ENCODE measurements around the gene FN3KRP.

The FN3KRP gene

GRCh38 chr17:82709024-82709675 is 7.4 kb upstream of the FN3KRP start:
- Histone ChIP-seq H3K27ac (ENCODE audit: low read depth, low read length) (no peak overlapping the region), H3K9ac (ENCODE audit: low read length in 5 of 5) (no peak overlapping the region), H3K4me1 (ENCODE audit: control insufficient read depth in 5 of 5, insufficient read depth in 5 of 5, low read length in 5 of 5) (no peaks in the 10 kb centered on the region), H3K9me3 (ENCODE audit: control insufficient read depth in 5 of 5, low read length in 5 of 5) (no peaks in the 10 kb centered on the region), H3K36me3 (ENCODE audit: control insufficient read depth in 5 of 5, insufficient read depth in 5 of 5, low read length in 5 of 5) (no peaks in the 10 kb centered on the region), H3K4me3 (ENCODE audit: low read depth in 1 of 5, low read length in 5 of 5) (no peak overlapping the region), H3K27me3 (ENCODE audit: control insufficient read depth in 5 of 5, insufficient read depth in 4 of 5, low read length in 5 of 5) (peaks cover 3 to 13% (median 8%) of the 10 kb centered on the region in 5 donors)

DNA sequence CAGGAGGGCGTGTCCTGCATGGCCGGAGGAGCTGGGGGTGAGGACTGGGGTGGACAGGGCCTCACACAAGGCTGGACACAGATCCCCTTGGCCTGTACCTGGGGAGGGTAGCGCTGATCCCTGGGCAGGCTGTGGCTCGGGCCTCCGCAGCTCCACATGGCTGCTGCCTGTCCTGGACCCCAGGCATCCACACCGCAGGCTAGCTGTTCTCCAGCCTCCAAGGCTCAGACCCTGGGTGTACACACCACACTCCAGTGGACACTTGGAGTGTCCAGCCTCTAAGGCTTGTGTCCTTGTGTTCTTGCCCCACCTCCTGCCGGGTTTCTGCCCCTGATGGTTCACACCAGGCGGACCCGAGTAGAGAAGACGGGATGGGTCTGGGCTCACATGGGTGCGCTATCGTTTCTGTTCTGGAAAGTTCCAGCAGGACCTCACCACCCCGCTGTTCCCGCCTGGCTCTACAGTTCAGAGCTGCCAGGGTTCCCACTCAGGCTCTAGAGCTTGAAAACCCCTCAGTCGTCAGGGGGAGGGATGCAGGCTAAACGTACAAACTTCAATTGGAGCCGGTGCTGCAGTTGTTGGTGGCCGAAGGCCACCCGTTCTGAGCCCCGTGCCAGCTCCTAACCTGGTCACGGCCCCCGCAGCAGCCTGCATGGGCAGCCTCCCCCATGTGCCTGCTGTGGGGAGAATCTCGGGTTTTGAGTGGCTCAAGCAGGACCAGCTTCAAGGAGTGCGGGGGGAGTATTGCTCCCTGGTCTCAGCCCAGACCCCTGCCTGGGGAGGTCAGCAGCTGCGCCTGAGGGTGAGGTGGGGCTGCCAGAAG is 6.6 kb upstream of the FN3KRP start:
- H3K4me1 ChIP-seq (ENCODE audit: control insufficient read depth in 5 of 5, insufficient read depth in 5 of 5, low read length in 5 of 5): no peaks in the 10 kb centered on the region
- H3K9me3 ChIP-seq (ENCODE audit: control insufficient read depth in 5 of 5, low read length in 5 of 5): no peaks in the 10 kb centered on the region
- H3K4me3 ChIP-seq (ENCODE audit: low read depth in 1 of 5, low read length in 5 of 5): no peak overlapping the region
- H3K9ac ChIP-seq (ENCODE audit: low read length in 5 of 5): no peak overlapping the region
- peaks cover 2 to 10% (median 6%) of the 10 kb centered on the region in 5 donors for H3K27me3 ChIP-seq (ENCODE audit: control insufficient read depth in 5 of 5, insufficient read depth in 4 of 5, low read length in 5 of 5)
- H3K36me3 ChIP-seq (ENCODE audit: control insufficient read depth in 5 of 5, insufficient read depth in 5 of 5, low read length in 5 of 5): no peaks in the 10 kb centered on the region
- no peak overlapping the region for H3K27ac ChIP-seq (ENCODE audit: low read depth, low read length)

GRCh38 chr17:82710499-82711232 is 5.8 kb upstream of the FN3KRP start:
- H3K4me1 ChIP-seq (ENCODE audit: control insufficient read depth in 5 of 5, insufficient read depth in 5 of 5, low read length in 5 of 5): peaks cover 0 to 1% (median under 1%) of the 10 kb centered on the region in 5 donors
- H3K9ac ChIP-seq (ENCODE audit: low read length in 5 of 5): no peak overlapping the region
- H3K9me3 ChIP-seq (ENCODE audit: control insufficient read depth in 5 of 5, low read length in 5 of 5): no peaks in the 10 kb centered on the region
- H3K27me3 ChIP-seq (ENCODE audit: control insufficient read depth in 5 of 5, insufficient read depth in 4 of 5, low read length in 5 of 5): peaks cover 0 to 10% (median 4%) of the 10 kb centered on the region in 5 donors
- no peak overlapping the region for H3K4me3 ChIP-seq (ENCODE audit: low read depth in 1 of 5, low read length in 5 of 5)
- no peaks in the 10 kb centered on the region for H3K36me3 ChIP-seq (ENCODE audit: control insufficient read depth in 5 of 5, insufficient read depth in 5 of 5, low read length in 5 of 5)
- no peak overlapping the region for H3K27ac ChIP-seq (ENCODE audit: low read depth, low read length)

DNA sequence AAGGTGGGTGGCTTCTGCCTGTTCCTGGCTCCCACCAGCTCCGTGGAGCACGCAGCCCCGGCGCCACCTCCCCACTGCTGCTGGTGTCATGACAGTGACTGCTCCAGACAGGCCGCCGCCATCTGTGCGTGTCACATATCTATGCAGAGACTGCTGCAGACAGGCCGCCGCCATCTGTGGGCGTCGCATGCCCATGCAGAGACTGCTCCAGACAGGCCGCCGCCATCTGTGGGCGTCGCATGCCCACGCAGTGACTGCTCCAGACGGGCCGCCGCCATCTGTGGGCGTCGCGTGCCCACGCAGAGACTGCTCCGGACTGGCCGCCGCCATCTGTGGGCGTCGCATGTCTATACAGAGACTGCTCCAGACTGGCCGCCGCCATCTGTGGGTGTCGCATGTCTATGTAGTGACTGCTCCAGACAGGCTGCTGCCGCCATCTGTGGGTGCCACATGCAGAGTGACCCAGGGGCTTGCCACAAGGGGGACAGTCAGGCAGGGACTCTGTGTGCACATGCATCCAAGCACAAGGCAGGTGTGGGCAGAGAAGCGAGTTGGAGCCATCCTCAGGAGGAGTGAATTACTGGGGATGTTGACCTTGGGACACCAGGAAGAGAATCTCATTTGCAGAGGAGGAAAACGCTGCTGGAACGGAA is 3.3 kb upstream of the FN3KRP start:
- no peaks in the 10 kb centered on the region for H3K9me3 ChIP-seq (ENCODE audit: control insufficient read depth in 5 of 5, low read length in 5 of 5)
- H3K4me3 ChIP-seq (ENCODE audit: low read depth in 1 of 5, low read length in 5 of 5): no peak overlapping the region
- H3K36me3 ChIP-seq (ENCODE audit: control insufficient read depth in 5 of 5, insufficient read depth in 5 of 5, low read length in 5 of 5): no peaks in the 10 kb centered on the region
- peaks cover 0 to 10% (median 4%) of the 10 kb centered on the region in 5 donors for H3K27me3 ChIP-seq (ENCODE audit: control insufficient read depth in 5 of 5, insufficient read depth in 4 of 5, low read length in 5 of 5)
- H3K4me1 ChIP-seq (ENCODE audit: control insufficient read depth in 5 of 5, insufficient read depth in 5 of 5, low read length in 5 of 5): peaks cover 1 to 21% (median 18%) of the 10 kb centered on the region in 5 donors
- no peak overlapping the region for H3K27ac ChIP-seq (ENCODE audit: low read depth, low read length)
- no peak overlapping the region for H3K9ac ChIP-seq (ENCODE audit: low read length in 5 of 5)

GRCh38 chr17:82718986-82719685 is 2.6 kb downstream of the FN3KRP start:
- peaks cover 1 to 22% (median 19%) of the 10 kb centered on the region in 5 donors for H3K4me1 ChIP-seq (ENCODE audit: control insufficient read depth in 5 of 5, insufficient read depth in 5 of 5, low read length in 5 of 5)
- peaks cover 0 to 41% (median 28%) of the 10 kb centered on the region in 5 donors for H3K36me3 ChIP-seq (ENCODE audit: control insufficient read depth in 5 of 5, insufficient read depth in 5 of 5, low read length in 5 of 5)

DNA sequence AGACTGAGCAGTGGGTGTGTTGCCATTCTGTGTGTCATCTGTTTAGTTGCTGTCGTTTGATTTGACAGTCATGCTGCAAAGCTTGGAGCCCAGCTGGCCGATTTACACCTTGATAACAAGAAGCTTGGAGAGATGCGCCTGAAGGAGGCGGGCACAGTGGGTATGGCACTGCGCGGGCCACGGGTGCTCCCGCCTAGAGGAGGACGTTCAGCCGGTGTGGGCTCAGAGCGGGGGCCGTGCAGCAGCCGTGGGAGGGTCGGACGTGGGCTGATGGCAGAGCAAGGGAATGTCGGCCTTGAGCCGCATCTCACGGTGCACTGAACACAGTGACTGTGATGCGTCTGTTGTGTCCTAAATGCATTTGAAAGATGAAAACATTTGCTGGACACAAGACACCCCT is 3.7 kb downstream of the FN3KRP start:
- no peaks in the 10 kb centered on the region for H3K27me3 ChIP-seq (ENCODE audit: control insufficient read depth in 5 of 5, insufficient read depth in 4 of 5, low read length in 5 of 5)
- H3K27ac ChIP-seq (ENCODE audit: low read depth, low read length): no peak overlapping the region
- H3K4me3 ChIP-seq (ENCODE audit: low read depth in 1 of 5, low read length in 5 of 5): no peak overlapping the region
- H3K9me3 ChIP-seq (ENCODE audit: control insufficient read depth in 5 of 5, low read length in 5 of 5): no peaks in the 10 kb centered on the region
- H3K4me1 ChIP-seq (ENCODE audit: control insufficient read depth in 5 of 5, insufficient read depth in 5 of 5, low read length in 5 of 5): peaks cover 1 to 22% (median 19%) of the 10 kb centered on the region in 5 donors
- H3K9ac ChIP-seq (ENCODE audit: low read length in 5 of 5): no peak overlapping the region
- H3K36me3 ChIP-seq (ENCODE audit: control insufficient read depth in 5 of 5, insufficient read depth in 5 of 5, low read length in 5 of 5): peaks cover 0 to 45% (median 28%) of the 10 kb centered on the region in 5 donors

More at GRCh38 chr17:82718986-82719685, 2.6 kb downstream of the FN3KRP start:
- Histone ChIP-seq H3K9me3 (ENCODE audit: control insufficient read depth in 5 of 5, low read length in 5 of 5) (no peaks in the 10 kb centered on the region), H3K27ac (ENCODE audit: low read depth, low read length) (no peak overlapping the region), H3K4me3 (ENCODE audit: low read depth in 1 of 5, low read length in 5 of 5) (no peak overlapping the region), H3K9ac (ENCODE audit: low read length in 5 of 5) (no peak overlapping the region), H3K27me3 (ENCODE audit: control insufficient read depth in 5 of 5, insufficient read depth in 4 of 5, low read length in 5 of 5) (no peaks in the 10 kb centered on the region)

GRCh38 chr17:82722341-82723013 is 6.0 kb downstream of the FN3KRP start:
- H3K27ac ChIP-seq (ENCODE audit: low read depth, low read length): no peak overlapping the region
- no peaks in the 10 kb centered on the region for H3K9me3 ChIP-seq (ENCODE audit: control insufficient read depth in 5 of 5, low read length in 5 of 5)
- H3K4me1 ChIP-seq (ENCODE audit: control insufficient read depth in 5 of 5, insufficient read depth in 5 of 5, low read length in 5 of 5): peaks cover 1 to 9% (median 8%) of the 10 kb centered on the region in 5 donors
- no peak overlapping the region for H3K4me3 ChIP-seq (ENCODE audit: low read depth in 1 of 5, low read length in 5 of 5)
- no peaks in the 10 kb centered on the region for H3K27me3 ChIP-seq (ENCODE audit: control insufficient read depth in 5 of 5, insufficient read depth in 4 of 5, low read length in 5 of 5)
- H3K9ac ChIP-seq (ENCODE audit: low read length in 5 of 5): no peak overlapping the region
- H3K36me3 ChIP-seq (ENCODE audit: control insufficient read depth in 5 of 5, insufficient read depth in 5 of 5, low read length in 5 of 5): peaks cover 0 to 60% (median 43%) of the 10 kb centered on the region in 5 donors

DNA sequence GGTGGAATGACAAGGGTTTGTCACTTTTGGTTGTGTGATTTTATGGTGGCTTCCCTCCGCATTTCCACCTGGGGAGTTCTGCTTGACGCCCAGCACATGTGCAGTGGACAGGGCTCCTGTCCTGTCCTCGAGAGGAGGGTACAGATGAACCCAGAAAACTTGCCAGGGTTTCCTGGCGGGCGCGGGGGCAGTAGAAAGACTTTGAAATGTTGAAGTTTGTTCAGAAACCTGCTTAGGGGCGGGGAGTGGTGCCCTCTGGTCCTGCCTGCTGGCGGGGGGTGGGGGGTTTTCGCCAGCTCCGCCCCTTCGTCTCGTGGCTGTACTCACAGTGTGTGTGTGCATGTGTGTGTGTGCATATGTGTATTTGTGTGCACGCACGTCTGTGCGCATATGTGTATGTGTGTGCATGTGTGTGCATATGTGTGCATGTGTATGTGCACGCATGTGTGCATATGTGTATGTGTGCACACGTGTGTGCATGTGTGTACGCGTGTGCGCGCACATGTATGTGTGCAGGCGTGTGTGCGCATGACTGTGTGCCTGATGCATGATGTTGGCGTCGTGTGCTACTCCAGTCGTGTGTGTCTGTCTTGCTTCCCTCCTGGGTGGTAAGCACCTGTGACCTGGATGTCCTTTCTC is 6.8 kb downstream of the FN3KRP start:
- Histone ChIP-seq H3K9ac (ENCODE audit: low read length in 5 of 5) (no peak overlapping the region), H3K36me3 (ENCODE audit: control insufficient read depth in 5 of 5, insufficient read depth in 5 of 5, low read length in 5 of 5) (peaks cover 0 to 65% (median 45%) of the 10 kb centered on the region in 5 donors), H3K27ac (ENCODE audit: low read depth, low read length) (no peak overlapping the region), H3K4me3 (ENCODE audit: low read depth in 1 of 5, low read length in 5 of 5) (no peak overlapping the region), H3K9me3 (ENCODE audit: control insufficient read depth in 5 of 5, low read length in 5 of 5) (no peaks in the 10 kb centered on the region), H3K4me1 (ENCODE audit: control insufficient read depth in 5 of 5, insufficient read depth in 5 of 5, low read length in 5 of 5) (peaks cover 0 to under 1% (median 0%) of the 10 kb centered on the region in 5 donors), H3K27me3 (ENCODE audit: control insufficient read depth in 5 of 5, insufficient read depth in 4 of 5, low read length in 5 of 5) (no peaks in the 10 kb centered on the region)

All from subcutaneous abdominal adipose tissue (tissue), 5 donors.